OCI-LY7 (cell line): Measurements from ENCODE around the gene TNS1. TPM values are rescaled to one million over a fixed set of nuclear protein-coding genes. Genes with fewer than 3 reads are reported as not detected.

Experiments used
- BruUV-seq: library from RNA; stranded (reverse); fragments of 400-500 nt; replicated peaks from 2 replicates; lab custom pipeline; 2021; lab: Mats Ljungman, UMichigan
- CTCF ChIA-PET: fragments of 300-600 bp; sonication (Branson Sonifier 250); formaldehyde crosslinking; loops from one replicate; lab custom pipeline; 2022; ENCODE audit warnings: antibody characterized with exemption; ENCODE audit not compliant: unreplicated experiment; lab: Charles Lee
- POLR2A ChIA-PET: fragments of 300-600 bp; sonication (Branson Sonifier 250); formaldehyde crosslinking; loops from one replicate; lab custom pipeline; 2022; ENCODE audit warnings: antibody characterized with exemption; lab: Charles Lee
- DNase-seq: peaks from one replicate; pipeline ENCODE4 v3.0.0-alpha.2; 2015; ENCODE audit warnings: low spot score
- H2AFZ ChIP-seq: fragments of 200-600 bp; sonication (generic), shearing (Covaris generic); 2 replicates; pipeline ENCODE4 v1.6.1; 2014; ENCODE audit warnings: mild to moderate bottlenecking, antibody characterized with exemption, low read length, moderate library complexity
- H3K27ac ChIP-seq: fragments of 200-600 bp; sonication (generic); 2 replicates; pipeline ENCODE4 v1.5.1; 2014; ENCODE audit warnings: mixed run types, low read depth, mild to moderate bottlenecking, moderate library complexity, low read length, inconsistent platforms; ENCODE audit not compliant: poor library complexity, severe bottlenecking
- H3K36me3 ChIP-seq: fragments of 200-600 bp; sonication (generic); 2 replicates; pipeline ENCODE4 v1.6.1; 2014; ENCODE audit warnings: mild to moderate bottlenecking, antibody characterized with exemption, low read length, moderate library complexity, mixed read lengths; ENCODE audit not compliant: insufficient read depth
- H3K4me1 ChIP-seq: fragments of 200-600 bp; sonication (generic); 2 replicates; pipeline ENCODE4 v1.5.1; 2014; ENCODE audit warnings: mild to moderate bottlenecking, low read length; ENCODE audit not compliant: insufficient read depth, poor library complexity, severe bottlenecking
- H3K4me2 ChIP-seq: fragments of 200-600 bp; sonication (generic); 2 replicates; pipeline ENCODE4 v1.6.1; 2014; ENCODE audit warnings: mild to moderate bottlenecking, low read length
- H3K4me3 ChIP-seq: fragments of 200-600 bp; sonication (generic); 2 replicates; pipeline ENCODE4 v1.5.1; 2014; ENCODE audit warnings: mild to moderate bottlenecking, low read depth, low read length; ENCODE audit not compliant: poor library complexity, severe bottlenecking
- H3K79me2 ChIP-seq: fragments of 200-600 bp; sonication (generic); 2 replicates; pipeline ENCODE4 v1.6.1; 2016; ENCODE audit warnings: low read depth, mild to moderate bottlenecking, low read length, moderate library complexity, mixed read lengths; ENCODE audit not compliant: insufficient read depth
- H3K9me2 ChIP-seq: fragments of 200-600 bp; sonication (generic); 2 replicates; pipeline ENCODE4 v1.6.1; 2016; ENCODE audit warnings: mild to moderate bottlenecking, low read length, mixed read lengths; ENCODE audit not compliant: insufficient read depth
- H3K9me3 ChIP-seq: fragments of 200-600 bp; sonication (generic); 2 replicates; pipeline ENCODE4 v1.6.1; 2014; ENCODE audit warnings: mild to moderate bottlenecking, mixed run types, low read length, mixed read lengths
- H4K20me1 ChIP-seq: fragments of 200-600 bp; sonication (generic); 2 replicates; pipeline ENCODE4 v1.6.1; 2014; ENCODE audit warnings: mild to moderate bottlenecking, antibody characterized with exemption, low read length, moderate library complexity, mixed read lengths; ENCODE audit not compliant: insufficient read depth
- EZH2phosphoT487 ChIP-seq: fragments of 200-600 bp; sonication (generic); IDR thresholded peaks from 2 replicates; pipeline ENCODE4 v1.6.1; 2018; ENCODE audit warnings: low read depth, borderline replicate concordance, mild to moderate bottlenecking, mixed run types, antibody characterized with exemption, low read length, moderate library complexity, mixed read lengths
- intact Hi-C: fragments of 100-400 bp; cut with micrococcal nuclease; formaldehyde crosslinking; loops from one replicate; pipeline ENCODE4 v1.10.0; 2022; ENCODE audit not compliant: unreplicated experiment
- total RNA-seq, 2 experiments: library from RNA; depleted of rRNA in 1 of 2; stranded (reverse); fragments of >200 nt in 1 of 2; shearing (Covaris generic) in 1 of 2; gene quantifications; 2 replicates each; pipeline ENCODE4 v1.2.3, GENCODE V29; 2014 to 2022
- TF ChIP-seq, protein P1 (sequence below): fragments of 200-600 bp; sonication (generic); conservative IDR thresholded peaks from 2 replicates; pipeline ENCODE4 v1.5.1; 2014; ENCODE audit warnings: mild to moderate bottlenecking, antibody characterized with exemption, low read length, moderate library complexity, mixed read lengths

TNS1 gene
- total RNA-seq, 2 experiments from 2014 or later = not detected

DNA sequence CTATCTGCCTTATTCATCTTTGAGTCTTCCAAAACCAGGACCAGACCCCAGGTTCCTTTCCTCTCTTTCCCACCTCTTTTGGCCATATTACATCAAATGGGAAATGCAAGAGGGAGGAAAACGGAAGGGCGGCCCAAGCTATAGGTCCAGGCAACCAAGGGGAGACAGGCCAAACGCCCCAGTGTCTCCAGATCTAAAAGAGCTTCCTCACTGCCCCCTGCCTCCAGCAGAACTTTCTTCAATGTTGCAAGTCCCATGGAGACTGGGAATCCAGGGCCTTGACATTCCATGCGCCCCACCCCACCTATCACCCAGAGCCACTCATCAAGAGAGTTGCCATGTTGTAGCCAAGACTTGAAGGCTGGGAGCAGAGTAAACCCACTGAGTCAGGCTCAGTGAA is 15.4 kb downstream of the TNS1 start:
- no peak for TF ChIP-seq EZH2phosphoT487
- TF ChIP-seq, protein P1, sequence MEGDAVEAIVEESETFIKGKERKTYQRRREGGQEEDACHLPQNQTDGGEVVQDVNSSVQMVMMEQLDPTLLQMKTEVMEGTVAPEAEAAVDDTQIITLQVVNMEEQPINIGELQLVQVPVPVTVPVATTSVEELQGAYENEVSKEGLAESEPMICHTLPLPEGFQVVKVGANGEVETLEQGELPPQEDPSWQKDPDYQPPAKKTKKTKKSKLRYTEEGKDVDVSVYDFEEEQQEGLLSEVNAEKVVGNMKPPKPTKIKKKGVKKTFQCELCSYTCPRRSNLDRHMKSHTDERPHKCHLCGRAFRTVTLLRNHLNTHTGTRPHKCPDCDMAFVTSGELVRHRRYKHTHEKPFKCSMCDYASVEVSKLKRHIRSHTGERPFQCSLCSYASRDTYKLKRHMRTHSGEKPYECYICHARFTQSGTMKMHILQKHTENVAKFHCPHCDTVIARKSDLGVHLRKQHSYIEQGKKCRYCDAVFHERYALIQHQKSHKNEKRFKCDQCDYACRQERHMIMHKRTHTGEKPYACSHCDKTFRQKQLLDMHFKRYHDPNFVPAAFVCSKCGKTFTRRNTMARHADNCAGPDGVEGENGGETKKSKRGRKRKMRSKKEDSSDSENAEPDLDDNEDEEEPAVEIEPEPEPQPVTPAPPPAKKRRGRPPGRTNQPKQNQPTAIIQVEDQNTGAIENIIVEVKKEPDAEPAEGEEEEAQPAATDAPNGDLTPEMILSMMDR = no peak

DNA sequence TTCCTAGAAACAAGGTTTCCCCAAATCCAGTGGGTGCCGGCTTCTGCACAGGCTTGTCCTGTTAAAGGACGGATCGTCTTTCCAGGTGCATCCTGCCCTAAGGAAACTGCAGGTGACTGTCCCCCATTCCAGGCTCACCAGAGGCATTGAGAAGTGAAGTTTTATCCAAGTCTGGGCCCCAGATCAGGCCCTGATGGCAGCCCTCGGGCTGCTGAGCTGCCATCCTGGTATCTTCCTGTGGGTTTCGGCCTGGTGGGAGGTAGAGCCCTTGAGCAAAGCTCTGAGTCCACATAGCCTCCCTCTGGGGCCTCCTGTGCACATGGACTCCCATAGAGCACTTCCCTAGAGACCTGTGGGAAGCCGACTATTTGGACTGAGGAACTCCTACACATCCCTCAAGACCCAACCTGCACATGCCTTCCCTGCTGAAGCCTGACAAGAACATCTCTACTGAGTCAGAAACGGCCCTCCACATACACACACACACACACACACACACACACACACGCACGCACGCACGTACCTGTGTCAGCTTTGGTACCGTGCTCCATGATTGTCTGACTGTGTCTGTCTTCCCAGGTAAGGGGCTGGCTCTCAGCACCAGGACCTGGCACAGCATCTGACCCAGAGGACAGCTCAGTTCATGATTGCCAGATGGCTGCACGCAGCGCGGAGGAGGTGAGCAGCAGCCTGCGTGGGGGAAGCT is 16.4 kb downstream of the TNS1 start:
- BruUV-seq = no TSS peak
- H3K4me3 ChIP-seq = no peak overlapping the region
- H3K4me2 ChIP-seq = no peak overlapping the region
- H4K20me1 ChIP-seq = no peaks in the 10 kb centered on the region
- no peaks in the 10 kb centered on the region for H3K4me1 ChIP-seq
- H3K79me2 ChIP-seq = no peaks in the 10 kb centered on the region
- intact Hi-C loops = no loop called here
- ChIA-PET CTCF (no interaction called here), POLR2A (no interaction called here)
- no peak overlapping the region for H3K27ac ChIP-seq
- H3K9me2 ChIP-seq = no peaks in the 10 kb centered on the region
- TF ChIP-seq, protein P1 = no peak
- no peak for TF ChIP-seq EZH2phosphoT487
- no peak for DNase-seq
- no peak overlapping the region for H2AFZ ChIP-seq
- H3K36me3 ChIP-seq = no peaks in the 10 kb centered on the region
- no peaks in the 10 kb centered on the region for H3K9me3 ChIP-seq

More for the DNA sequence above, 15.4 kb downstream of the TNS1 start:
- Histone ChIP-seq H3K36me3 (no peaks in the 10 kb centered on the region), H3K9me2 (no peaks in the 10 kb centered on the region), H3K79me2 (no peaks in the 10 kb centered on the region), H3K4me3 (no peak overlapping the region), H3K9me3 (no peaks in the 10 kb centered on the region), H3K27ac (no peak overlapping the region), H3K4me1 (no peaks in the 10 kb centered on the region), H2AFZ (no peak overlapping the region), H3K4me2 (no peak overlapping the region), H4K20me1 (no peaks in the 10 kb centered on the region)
- BruUV-seq = no TSS peak
- intact Hi-C loops = no loop called here
- CTCF ChIA-PET = interaction anchor here (0.6 kb wide), 1 partner anchor 414 kb away, joined by 3 read pairs; no protein-coding TSS in a partner anchor
- no peak for DNase-seq
- POLR2A ChIA-PET = no interaction called here
